Inflammatory macrophage (primary cell): Measurements from ENCODE around the gene OR7A5.
"Not testable (repeated sequence)": the region's sequence is repeated elsewhere in the genome, so short reads cannot be mapped to it uniquely, and the experiment has no call there.

Experiments used
- DNase-seq, 2 donors: peaks; one replicate each; pipeline ENCODE4 v3.0.0-alpha.2; 2020 to 2022
- total RNA-seq, 18 experiments: gene quantifications; one replicate each; lab custom pipeline; 2026; ENCODE audit warnings: mixed read lengths in 6 of 18, inconsistent platforms in 2 of 18; lab: John Stamatoyannopoulos, UW

OR7A5 gene
- total RNA-seq: 0 to 0.13 (median 0) reads per million in 18 experiments

DNA sequence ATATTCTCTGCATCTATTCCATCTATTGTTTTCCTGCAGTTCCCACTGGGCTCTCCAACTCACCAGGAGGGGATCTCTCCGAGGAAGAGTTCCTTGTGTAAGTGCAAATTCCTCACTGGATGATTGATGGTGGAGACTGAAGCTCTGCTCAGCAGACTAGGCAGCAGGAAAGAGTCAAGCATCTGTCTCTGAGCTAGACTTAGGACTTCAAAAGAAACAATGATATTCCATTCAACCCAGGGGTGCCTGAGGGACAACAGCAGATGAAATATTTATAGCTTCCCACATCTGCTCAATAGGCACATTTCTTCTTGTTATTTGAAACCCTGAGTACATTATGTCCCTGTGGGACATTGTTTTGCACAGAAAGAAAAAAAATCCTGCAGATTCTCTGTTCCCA is at the start of gene OR7A5, which contains the start of gene OR7C1:
Gene OR7A5, minus strand, starts transcription at position 175 of the 400 bp plus-strand sequence. CDS start 6,944 bp downstream, outside the sequence.
Gene OR7C1, minus strand, starts transcription at position 175 of the 400 bp plus-strand sequence. CDS start 35,049 bp downstream, outside the sequence.
- DNase-seq: no peak

DNA sequence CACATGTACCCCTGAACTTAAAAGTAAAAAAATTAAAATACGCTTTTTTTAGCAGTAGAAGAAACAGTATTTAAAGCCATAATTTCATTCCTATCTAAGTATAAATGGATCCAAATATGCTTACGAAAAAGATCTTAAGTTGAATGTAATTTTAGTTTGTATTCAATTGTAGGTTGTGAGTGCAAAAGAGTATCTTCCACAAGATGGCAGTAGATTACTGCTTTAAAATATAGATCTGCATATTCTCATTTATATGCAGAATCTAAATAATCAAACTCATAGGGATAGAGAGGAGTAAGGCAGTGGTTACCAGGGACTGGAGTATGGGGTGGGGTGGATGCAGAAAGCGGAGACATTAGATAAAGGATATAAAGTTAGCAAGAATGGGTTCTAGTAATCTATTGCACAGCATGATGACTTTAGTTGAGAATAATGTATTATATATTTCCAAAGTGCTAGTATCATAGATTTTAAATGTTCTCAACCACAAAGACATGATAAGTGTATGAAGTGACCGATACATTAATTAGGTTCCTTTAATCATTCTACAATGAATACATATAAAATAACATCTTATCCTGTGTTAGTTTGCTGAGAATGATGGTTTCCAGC is 36.7 kb upstream of the OR7A5 start:
- peak; percentile 13 to 50 for DNase-seq

DNA sequence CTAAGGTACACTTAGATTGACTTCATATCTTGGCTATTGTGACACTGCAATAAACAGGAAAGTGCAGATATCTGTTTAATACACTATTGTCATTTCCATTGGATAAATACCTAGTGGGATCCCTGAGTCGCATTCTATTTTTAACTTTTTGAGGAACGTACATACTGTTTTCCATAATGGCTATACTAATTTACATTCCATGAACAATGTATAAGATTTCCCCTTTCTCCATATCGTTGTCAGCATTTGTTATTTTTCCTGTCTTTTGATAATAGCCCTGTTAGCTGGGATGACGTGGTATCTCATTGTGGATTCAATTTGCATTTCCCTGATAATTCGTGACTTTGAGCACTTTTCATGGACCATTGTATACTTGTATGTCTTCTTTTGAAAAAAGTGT is 33.5 kb upstream of the OR7A5 start:
- DNase-seq: no peak

- DNase-seq: no peak
These were observed 13.8 kb upstream of the OR7A5 start, which contains the start of gene OR7A10 for GRCh38 chr19:14848822-14849221. OR7A10 (minus strand) TSS chr19:14848922; CDS start chr19:14841877, 7,045 bp downstream.

GRCh38 chr19:14843578-14843977 is 8.6 kb upstream of the OR7A5 start:
- no peak for DNase-seq

DNA sequence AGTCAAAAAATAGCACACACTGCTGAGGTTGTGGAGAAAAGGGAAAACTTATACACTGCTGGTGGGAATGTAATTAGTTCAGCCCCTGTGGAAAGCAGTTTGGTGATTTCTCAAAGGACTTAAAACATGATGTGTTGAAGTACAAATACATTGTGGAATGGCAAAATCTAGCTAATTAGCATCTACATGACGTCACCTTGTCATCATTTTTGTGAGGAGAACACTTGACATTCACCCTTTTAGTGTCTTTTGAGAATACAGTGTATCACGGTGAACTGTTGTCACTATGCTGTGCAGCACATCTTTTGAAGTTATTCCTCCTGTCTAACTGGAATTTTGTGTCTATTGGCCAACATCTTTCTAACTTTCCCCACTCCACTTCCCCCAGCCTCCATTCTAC is 8.2 kb upstream of the OR7A5 start:
- no peak for DNase-seq

- DNase-seq: no peak
These were observed 5.2 kb upstream of the OR7A5 start for GRCh38 chr19:14840206-14840605.

- DNase-seq: no peak
These were observed 2.4 kb upstream of the OR7A5 start for GRCh38 chr19:14837391-14837790.

- DNase-seq: peak in 1 of 2 donors; percentile 2
These were observed 4.3 kb downstream of the OR7A5 start for GRCh38 chr19:14830702-14831101.

DNA sequence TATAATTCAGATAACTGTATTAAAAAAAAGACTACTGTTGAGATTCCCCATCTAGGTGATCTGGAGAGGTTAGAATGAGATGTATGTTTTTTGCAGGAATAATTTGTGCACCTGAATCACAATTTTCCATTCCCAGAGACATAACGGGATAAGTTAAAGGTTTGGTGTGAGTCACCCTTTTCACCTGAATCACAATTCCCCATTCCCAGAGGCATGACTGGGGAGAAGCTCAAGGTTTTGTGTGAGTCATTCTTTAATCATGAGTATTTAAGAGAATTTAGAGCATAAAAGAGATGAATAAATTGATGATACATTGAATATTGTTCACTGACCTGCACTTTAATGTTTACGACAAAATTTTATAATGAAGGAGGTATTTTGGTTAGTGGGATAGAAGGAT is 9.0 kb downstream of the OR7A5 start:
- DNase-seq: no peak

GRCh38 chr19:14821937-14822336 is 13.0 kb downstream of the OR7A5 start:
- DNase-seq: peak; percentile 55 to 64

GRCh38 chr19:14818588-14818987 is 16.4 kb downstream of the OR7A5 start:
- no peak for DNase-seq

- no peak for DNase-seq
These were observed 17.9 kb downstream of the OR7A5 start for GRCh38 chr19:14817052-14817451.

DNA sequence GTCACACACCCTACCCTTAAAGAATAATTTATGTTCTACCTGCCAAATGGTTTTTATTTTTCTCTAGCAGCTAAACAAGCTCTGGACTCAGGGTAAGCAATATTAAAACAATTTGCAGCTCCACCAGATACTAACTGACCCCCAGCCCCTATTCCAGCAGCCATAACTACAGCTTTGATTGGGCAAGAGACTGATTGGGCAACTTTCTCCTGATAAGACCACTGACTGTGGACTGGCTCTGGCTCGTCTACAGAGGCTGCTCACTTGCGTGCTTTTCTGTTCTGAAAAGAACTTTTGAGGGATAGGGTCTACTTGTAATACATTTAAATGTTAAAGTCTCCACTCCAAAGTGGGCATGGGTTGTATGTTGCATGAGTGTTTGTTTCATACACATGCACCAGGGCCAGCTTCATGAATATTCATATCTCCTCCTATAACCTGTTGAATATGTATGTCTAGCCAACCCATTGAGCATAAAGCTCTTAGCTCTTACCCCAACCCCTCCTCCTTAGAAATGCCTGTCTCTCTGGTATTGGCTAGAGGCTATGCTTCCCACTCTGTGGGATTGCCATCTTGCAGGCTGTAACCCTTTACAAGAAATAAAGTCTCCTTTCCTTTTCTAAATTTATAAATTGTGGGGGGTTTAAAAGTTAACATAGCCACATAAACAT is 19.9 kb downstream of the OR7A5 start:
- DNase-seq: no peak

- DNase-seq: no peak
These were observed 25.5 kb downstream of the OR7A5 start for GRCh38 chr19:14809272-14810057.

- no peak for DNase-seq
These were observed 30.2 kb downstream of the OR7A5 start for GRCh38 chr19:14804765-14805164.

GRCh38 chr19:14798760-14799159 is 36.2 kb downstream of the OR7A5 start:
- DNase-seq: no peak

- DNase-seq: no peak
These were observed 39.0 kb downstream of the OR7A5 start for GRCh38 chr19:14796021-14796420.

GRCh38 chr19:14795078-14795721 is 39.8 kb downstream of the OR7A5 start:
- DNase-seq: peak; percentile 29 to 30

DNA sequence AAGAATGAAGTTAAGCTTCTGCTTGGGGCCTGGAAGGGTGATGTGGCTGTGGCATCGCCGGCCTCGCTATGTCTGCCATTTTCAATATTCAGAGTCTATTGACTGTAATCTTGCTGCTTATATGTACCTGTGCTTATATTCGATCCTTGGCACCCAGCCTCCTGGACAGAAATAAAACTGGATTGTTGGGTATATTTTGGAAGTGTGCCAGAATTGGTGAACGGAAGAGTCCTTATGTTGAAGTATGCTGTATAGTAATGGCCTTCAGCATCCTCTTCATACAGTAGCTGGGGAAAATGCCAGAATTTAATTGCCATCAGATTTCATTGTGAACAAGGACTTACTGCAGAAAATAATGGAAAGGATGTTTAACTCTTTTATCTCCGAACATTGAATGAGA is 42.7 kb downstream of the OR7A5 start:
- DNase-seq: not testable (repeated sequence)

DNA sequence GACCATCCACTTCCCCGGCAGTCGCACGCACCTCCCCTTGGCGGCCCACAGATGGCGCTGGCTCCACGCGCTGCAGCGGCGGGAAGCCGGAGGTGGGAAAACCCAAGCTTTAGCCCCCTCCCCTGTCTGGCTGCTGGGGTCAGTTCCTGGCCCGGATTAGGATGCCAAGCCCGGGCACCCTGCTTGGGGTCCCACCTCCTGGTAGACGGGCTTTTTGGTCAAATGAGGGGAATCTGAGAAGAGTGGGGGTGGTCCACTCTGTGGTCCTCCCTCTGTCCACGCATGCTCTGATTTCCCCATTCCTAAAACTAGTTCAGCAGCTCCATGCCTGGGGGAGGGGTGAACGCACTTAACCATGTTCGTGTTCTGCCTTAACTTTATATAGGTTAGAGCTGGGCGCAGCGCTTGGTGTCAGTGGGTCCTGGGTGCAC is 48.5 kb downstream of the OR7A5 start:
- DNase-seq: peak in 1 of 2 donors; percentile 37

GRCh38 chr19:14785102-14785793 is 49.7 kb downstream of the OR7A5 start:
- peak; percentile 95 to 96 for DNase-seq
